ENCODE measurements around the gene FARP1.

FARP1 gene

GRCh38 chr13:98371516-98372023, 228.7 kb downstream of the FARP1 start:
- TF ChIP-seq, protein P1, sequence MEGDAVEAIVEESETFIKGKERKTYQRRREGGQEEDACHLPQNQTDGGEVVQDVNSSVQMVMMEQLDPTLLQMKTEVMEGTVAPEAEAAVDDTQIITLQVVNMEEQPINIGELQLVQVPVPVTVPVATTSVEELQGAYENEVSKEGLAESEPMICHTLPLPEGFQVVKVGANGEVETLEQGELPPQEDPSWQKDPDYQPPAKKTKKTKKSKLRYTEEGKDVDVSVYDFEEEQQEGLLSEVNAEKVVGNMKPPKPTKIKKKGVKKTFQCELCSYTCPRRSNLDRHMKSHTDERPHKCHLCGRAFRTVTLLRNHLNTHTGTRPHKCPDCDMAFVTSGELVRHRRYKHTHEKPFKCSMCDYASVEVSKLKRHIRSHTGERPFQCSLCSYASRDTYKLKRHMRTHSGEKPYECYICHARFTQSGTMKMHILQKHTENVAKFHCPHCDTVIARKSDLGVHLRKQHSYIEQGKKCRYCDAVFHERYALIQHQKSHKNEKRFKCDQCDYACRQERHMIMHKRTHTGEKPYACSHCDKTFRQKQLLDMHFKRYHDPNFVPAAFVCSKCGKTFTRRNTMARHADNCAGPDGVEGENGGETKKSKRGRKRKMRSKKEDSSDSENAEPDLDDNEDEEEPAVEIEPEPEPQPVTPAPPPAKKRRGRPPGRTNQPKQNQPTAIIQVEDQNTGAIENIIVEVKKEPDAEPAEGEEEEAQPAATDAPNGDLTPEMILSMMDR (conservative IDR thresholded peaks at IDR 0.05; ENCODE audit: control insufficient read depth, insufficient read depth, low read depth, low read length): no peak
- DNase-seq (ENCODE audit: low read depth): no peak
- no peak overlapping the region for H3K4me3 ChIP-seq (ENCODE audit: control insufficient read depth, low read depth, low read length)

DNA sequence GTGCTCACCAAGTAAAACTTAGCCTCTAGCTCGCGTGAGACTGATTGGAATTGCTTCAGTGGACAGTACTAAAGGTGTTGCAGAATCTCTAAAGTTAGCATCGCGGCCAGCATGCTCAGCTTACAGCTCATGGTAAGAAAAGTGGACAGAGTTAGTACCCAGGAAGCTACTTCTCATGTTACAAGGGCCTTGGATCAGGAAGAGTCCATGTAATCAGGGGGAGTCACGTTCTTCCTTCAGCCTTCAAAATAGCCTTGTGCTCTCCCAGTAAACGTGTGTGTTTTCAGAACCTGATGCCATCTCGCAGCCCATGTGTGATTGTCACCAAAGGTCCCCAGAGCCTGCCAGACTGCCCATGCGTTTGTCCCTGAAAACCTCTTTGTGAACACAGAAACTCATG, 230.0 kb downstream of the FARP1 start:
- no peak overlapping the region for H3K4me3 ChIP-seq (ENCODE audit: control insufficient read depth, low read depth, low read length)
- TF ChIP-seq, protein P1 (conservative IDR thresholded peaks at IDR 0.05; ENCODE audit: control insufficient read depth, insufficient read depth, low read depth, low read length): no peak
- no peak for DNase-seq (ENCODE audit: low read depth)

DNA sequence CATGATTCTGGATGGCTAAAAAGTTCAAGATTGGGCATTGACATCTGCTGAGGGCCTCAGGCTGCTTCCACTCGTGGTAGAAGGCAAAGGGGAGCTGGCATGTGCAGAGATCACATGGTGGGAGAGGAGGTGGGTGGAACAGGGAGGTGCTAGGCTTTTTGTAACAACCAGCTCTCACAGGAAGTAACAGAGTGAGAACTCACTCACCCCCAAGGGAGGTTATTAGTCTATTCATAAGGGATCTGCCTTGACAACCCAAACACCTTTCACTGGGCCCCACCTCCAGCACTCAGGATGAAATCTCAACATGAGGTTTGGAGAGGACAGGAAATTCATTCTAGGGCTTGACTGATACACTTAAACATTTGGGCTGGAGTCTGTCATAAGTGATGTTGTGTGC, 231.9 kb downstream of the FARP1 start:
- DNase-seq (ENCODE audit: low read depth): no peak
- TF ChIP-seq, protein P1 (conservative IDR thresholded peaks at IDR 0.05; ENCODE audit: control insufficient read depth, insufficient read depth, low read depth, low read length): no peak
- no peak overlapping the region for H3K4me3 ChIP-seq (ENCODE audit: control insufficient read depth, low read depth, low read length)

DNA sequence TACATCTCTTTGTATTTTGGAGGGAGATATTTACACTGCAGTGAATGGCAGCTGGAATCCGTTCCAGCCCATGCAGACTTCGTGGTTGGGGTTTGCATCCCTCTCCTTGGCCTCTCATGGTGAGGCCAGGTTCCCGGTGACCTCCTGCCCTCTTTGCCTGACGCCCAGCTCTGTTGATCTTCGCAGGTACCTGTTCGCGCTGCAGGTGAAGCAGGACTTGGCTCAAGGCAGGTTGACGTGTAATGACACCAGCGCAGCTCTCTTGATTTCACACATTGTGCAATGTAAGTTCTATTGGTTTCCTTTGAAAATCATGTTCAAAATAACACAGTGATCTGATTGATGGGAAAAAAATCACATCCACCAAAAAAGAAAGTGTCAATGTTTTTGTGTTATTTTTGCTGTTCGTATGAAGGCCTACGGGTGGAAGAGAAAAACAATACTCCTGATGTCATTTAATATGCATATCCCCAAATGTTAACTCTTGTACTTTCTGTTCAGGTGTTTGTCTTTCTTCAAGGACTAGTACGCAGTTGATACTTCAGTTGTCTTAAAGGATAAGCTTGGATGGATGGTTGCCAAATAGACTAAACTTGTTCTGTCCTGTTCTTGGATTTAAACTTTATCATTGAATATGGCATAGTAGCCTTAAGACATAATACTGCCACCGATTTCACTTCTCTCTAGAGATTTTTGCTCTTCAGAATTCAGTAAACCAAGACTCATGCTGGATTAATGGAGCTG, 234.9 kb downstream of the FARP1 start:
- TF ChIP-seq, protein P1 (conservative IDR thresholded peaks at IDR 0.05; ENCODE audit: control insufficient read depth, insufficient read depth, low read depth, low read length): no peak
- no peak for DNase-seq (ENCODE audit: low read depth)
- no peak overlapping the region for H3K4me3 ChIP-seq (ENCODE audit: control insufficient read depth, low read depth, low read length)

DNA sequence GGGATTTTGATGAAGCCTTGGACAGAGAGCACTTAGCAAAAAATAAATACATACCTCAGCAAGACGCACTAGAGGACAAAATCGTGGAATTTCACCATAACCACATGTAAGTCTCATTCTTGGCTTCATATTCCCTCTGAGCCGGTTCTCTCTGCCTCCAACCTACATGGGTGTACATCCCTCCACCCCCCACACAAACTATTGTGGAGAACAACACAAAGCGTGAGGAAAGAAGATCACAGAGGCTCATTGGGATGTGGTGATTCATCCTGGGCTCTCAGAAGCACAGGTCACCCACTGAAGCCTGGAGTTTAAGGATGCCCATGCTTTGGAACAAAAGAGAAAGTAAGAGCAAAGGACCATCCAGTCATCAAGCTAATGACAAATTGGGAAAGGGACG, 241.8 kb downstream of the FARP1 start:
- H3K4me3 ChIP-seq (ENCODE audit: control insufficient read depth, low read depth, low read length): no peak overlapping the region
- TF ChIP-seq, protein P1 (conservative IDR thresholded peaks at IDR 0.05; ENCODE audit: control insufficient read depth, insufficient read depth, low read depth, low read length): no peak
- peak; percentile 65 for DNase-seq (ENCODE audit: low read depth)

DNA sequence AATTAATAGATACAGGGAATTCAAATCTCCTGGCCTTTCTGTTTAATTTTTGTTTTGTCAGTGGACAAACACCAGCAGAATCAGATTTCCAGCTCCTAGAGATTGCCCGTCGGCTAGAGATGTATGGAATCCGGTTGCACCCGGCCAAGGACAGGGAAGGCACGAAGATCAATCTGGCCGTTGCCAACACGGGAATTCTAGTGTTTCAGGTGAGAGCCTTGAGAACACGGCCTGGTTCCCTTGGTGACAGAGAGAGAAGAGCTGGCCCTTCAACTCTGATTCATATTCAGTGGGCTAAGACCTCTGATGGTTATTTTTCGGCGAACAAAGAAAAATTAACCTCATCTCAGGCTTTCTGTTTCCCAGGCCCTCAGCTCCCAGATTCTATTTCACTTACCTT, 242.7 kb downstream of the FARP1 start:
- TF ChIP-seq, protein P1 (conservative IDR thresholded peaks at IDR 0.05; ENCODE audit: control insufficient read depth, insufficient read depth, low read depth, low read length): no peak
- H3K4me3 ChIP-seq (ENCODE audit: control insufficient read depth, low read depth, low read length): no peak overlapping the region
- no peak for DNase-seq (ENCODE audit: low read depth)
